Measurements from ENCODE around the gene PROSER2.

PROSER2 gene

DNA sequence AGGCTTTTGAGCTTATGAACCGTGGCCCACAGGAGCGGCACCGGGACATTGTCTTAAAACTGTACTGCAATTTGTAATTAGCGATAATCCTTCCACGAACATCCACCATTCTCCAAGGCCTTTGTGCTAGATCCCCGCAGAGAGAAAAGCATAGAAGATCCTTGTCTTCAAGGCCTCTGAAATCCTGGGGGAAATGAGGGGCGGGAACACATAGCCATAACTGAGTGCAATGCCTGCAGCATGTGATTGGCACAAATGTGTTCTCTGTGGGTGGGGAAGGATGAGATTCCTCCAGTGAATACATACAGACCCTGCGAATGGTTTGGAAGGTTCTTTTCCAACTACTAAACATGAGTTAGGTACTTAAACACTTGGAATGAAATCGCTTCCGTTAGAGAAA is 25.9 kb upstream of the PROSER2 start:
- TF ChIP-seq EP300 (IDR thresholded peaks at IDR 0.05; ENCODE audit: borderline replicate concordance) (no peak), CREB1 (IDR thresholded peaks at IDR 0.05; ENCODE audit: low read depth) (no peak), EGR1 (IDR thresholded peaks at IDR 0.05) (no peak), TCF12 (IDR thresholded peaks at IDR 0.05; ENCODE audit: low read depth) (no peak), FOXM1 (IDR thresholded peaks at IDR 0.05; ENCODE audit: borderline replicate concordance, low read depth) (no peak), RAD21 (IDR thresholded peaks at IDR 0.05; ENCODE audit: low read depth) (no peak), TEAD4 (IDR thresholded peaks at IDR 0.05) (no peak), TAF1 (IDR thresholded peaks at IDR 0.05; ENCODE audit: low read depth) (no peak), NFIC (IDR thresholded peaks at IDR 0.05) (no peak), ZBTB7A (IDR thresholded peaks at IDR 0.05; ENCODE audit: low read depth) (no peak), YY1 (IDR thresholded peaks at IDR 0.05; ENCODE audit: low read depth) (no peak), CEBPB (IDR thresholded peaks at IDR 0.05) (no peak)
- TF ChIP-seq, protein P1, sequence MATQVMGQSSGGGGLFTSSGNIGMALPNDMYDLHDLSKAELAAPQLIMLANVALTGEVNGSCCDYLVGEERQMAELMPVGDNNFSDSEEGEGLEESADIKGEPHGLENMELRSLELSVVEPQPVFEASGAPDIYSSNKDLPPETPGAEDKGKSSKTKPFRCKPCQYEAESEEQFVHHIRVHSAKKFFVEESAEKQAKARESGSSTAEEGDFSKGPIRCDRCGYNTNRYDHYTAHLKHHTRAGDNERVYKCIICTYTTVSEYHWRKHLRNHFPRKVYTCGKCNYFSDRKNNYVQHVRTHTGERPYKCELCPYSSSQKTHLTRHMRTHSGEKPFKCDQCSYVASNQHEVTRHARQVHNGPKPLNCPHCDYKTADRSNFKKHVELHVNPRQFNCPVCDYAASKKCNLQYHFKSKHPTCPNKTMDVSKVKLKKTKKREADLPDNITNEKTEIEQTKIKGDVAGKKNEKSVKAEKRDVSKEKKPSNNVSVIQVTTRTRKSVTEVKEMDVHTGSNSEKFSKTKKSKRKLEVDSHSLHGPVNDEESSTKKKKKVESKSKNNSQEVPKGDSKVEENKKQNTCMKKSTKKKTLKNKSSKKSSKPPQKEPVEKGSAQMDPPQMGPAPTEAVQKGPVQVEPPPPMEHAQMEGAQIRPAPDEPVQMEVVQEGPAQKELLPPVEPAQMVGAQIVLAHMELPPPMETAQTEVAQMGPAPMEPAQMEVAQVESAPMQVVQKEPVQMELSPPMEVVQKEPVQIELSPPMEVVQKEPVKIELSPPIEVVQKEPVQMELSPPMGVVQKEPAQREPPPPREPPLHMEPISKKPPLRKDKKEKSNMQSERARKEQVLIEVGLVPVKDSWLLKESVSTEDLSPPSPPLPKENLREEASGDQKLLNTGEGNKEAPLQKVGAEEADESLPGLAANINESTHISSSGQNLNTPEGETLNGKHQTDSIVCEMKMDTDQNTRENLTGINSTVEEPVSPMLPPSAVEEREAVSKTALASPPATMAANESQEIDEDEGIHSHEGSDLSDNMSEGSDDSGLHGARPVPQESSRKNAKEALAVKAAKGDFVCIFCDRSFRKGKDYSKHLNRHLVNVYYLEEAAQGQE (IDR thresholded peaks at IDR 0.05; ENCODE audit: low read depth): no peak
- TF ChIP-seq, protein P2, sequence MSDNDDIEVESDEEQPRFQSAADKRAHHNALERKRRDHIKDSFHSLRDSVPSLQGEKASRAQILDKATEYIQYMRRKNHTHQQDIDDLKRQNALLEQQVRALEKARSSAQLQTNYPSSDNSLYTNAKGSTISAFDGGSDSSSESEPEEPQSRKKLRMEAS (IDR thresholded peaks at IDR 0.05): no peak
- TF ChIP-seq, protein P3, sequence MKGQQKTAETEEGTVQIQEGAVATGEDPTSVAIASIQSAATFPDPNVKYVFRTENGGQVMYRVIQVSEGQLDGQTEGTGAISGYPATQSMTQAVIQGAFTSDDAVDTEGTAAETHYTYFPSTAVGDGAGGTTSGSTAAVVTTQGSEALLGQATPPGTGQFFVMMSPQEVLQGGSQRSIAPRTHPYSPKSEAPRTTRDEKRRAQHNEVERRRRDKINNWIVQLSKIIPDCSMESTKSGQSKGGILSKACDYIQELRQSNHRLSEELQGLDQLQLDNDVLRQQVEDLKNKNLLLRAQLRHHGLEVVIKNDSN (IDR thresholded peaks at IDR 0.05): no peak

DNA sequence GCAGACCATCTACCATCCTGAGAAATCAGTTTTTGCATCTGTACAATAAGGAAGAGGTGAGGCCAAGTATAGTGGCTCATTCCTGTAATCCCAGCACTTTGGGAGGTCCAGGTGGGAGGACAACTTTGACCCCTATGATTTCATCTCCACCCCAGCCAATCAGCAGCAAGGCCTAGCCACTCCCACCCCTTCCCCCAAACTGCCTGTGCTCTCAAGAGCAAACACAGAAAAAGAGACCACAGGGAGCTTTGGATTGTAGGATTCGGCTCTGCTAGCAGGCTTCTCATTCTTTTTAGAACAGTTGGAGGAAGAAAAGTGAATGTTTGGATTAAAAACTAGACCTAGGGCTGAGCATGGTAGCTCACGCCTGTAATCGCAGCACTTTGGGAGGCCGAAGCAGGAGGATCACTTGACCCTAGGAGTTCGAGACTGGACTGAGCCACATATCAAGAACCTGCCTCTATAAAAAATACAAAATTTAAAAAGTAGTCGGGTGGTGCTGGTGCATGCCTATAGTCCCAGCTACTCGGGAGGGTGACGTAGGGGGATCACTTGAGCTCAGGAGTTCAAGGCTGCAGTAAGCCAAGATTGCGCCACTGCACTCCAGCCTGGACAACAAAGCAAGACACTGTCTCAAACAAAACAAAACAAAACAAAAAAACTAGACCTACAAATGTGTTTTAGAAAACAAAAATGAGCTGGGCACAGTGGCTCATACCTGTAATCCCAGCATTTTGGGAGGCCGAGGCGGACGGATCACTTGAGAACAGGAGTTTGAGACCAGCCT is 25.1 kb upstream of the PROSER2 start:
- TF ChIP-seq FOXM1 (IDR thresholded peaks at IDR 0.05; ENCODE audit: borderline replicate concordance, low read depth): no peak
- TF ChIP-seq TEAD4 (IDR thresholded peaks at IDR 0.05): no peak
- TF ChIP-seq, protein P3 (IDR thresholded peaks at IDR 0.05): no peak
- TF ChIP-seq CEBPB (IDR thresholded peaks at IDR 0.05): no peak
- no peak for TF ChIP-seq CREB1 (IDR thresholded peaks at IDR 0.05; ENCODE audit: low read depth)
- TF ChIP-seq, protein P2 (IDR thresholded peaks at IDR 0.05): no peak
- no peak for TF ChIP-seq TAF1 (IDR thresholded peaks at IDR 0.05; ENCODE audit: low read depth)
- TF ChIP-seq, protein P1 (IDR thresholded peaks at IDR 0.05; ENCODE audit: low read depth): no peak
- TF ChIP-seq EP300 (IDR thresholded peaks at IDR 0.05; ENCODE audit: borderline replicate concordance): no peak
- no peak for TF ChIP-seq NFIC (IDR thresholded peaks at IDR 0.05)
- no peak for TF ChIP-seq YY1 (IDR thresholded peaks at IDR 0.05; ENCODE audit: low read depth)
- TF ChIP-seq RAD21 (IDR thresholded peaks at IDR 0.05; ENCODE audit: low read depth): no peak
- TF ChIP-seq EGR1 (IDR thresholded peaks at IDR 0.05): no peak
- TF ChIP-seq TCF12 (IDR thresholded peaks at IDR 0.05; ENCODE audit: low read depth): no peak

DNA sequence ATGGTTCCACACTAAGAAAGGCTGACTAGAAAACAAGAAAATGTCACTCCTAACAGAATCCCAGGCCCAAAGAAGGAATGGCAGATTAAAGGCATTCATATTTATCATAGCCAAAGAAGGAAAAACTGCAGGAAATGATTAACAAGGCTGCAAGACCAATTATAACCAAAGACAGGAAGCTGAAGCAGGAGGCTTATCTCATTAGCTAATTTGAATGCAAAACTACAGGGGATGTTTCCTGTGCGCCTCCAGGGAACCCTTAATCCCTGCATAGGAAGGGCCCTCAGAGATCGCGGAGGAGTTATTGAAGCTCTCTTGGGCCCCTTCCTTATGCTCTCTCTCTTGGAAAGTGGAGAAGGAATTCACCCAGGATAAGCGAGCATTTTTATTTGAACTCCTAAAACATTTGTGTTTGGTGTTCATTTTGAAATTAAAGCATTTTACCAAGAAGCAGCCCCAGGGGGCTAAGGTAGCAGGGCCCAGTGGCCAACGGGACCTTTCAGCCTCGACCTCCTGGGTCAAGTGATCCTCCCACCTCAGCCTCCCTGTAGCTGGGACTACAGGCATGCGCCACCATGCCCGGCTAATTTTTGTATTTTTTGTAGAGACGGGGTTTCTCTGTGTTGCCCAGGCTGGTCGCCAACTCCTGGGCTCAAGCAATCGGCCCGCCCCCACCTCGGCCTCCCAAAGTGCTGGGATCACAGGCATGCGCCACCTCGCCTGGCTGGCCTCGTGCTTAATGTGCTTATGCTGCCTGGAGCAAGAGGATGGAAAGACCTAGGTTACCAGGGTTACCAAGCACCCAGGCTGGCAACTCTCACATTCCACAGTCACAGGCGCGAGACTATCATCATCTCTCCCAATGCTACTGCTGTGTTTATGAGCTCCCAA is 24.1 kb upstream of the PROSER2 start:
- TF ChIP-seq CREB1 (IDR thresholded peaks at IDR 0.05; ENCODE audit: low read depth) (no peak), EGR1 (IDR thresholded peaks at IDR 0.05) (no peak), RAD21 (IDR thresholded peaks at IDR 0.05; ENCODE audit: low read depth) (no peak), FOXM1 (IDR thresholded peaks at IDR 0.05; ENCODE audit: borderline replicate concordance, low read depth) (no peak), TEAD4 (IDR thresholded peaks at IDR 0.05) (no peak), NFIC (IDR thresholded peaks at IDR 0.05) (no peak), CEBPB (IDR thresholded peaks at IDR 0.05) (no peak), TAF1 (IDR thresholded peaks at IDR 0.05; ENCODE audit: low read depth) (no peak), ZBTB7A (IDR thresholded peaks at IDR 0.05; ENCODE audit: low read depth) (no peak), YY1 (IDR thresholded peaks at IDR 0.05; ENCODE audit: low read depth) (no peak), TCF12 (IDR thresholded peaks at IDR 0.05; ENCODE audit: low read depth) (no peak), EP300 (IDR thresholded peaks at IDR 0.05; ENCODE audit: borderline replicate concordance) (no peak)
- TF ChIP-seq, protein P2 (IDR thresholded peaks at IDR 0.05): no peak
- TF ChIP-seq, protein P3 (IDR thresholded peaks at IDR 0.05): no peak
- TF ChIP-seq, protein P1 (IDR thresholded peaks at IDR 0.05; ENCODE audit: low read depth): no peak
